ENCODE data around the gene HACE1.
"Not testable (repeated sequence)": the region's sequence is repeated elsewhere in the genome, so short reads cannot be mapped to it uniquely, and the experiment has no call there.

The HACE1 gene

GRCh38 chr6:104847721-104848120 lies 12.0 kb downstream of the HACE1 start:
- H3K27me3 Mint-ChIP-seq, H3K9me3 Mint-ChIP-seq, H3K4me3 Mint-ChIP-seq, H3K27ac Mint-ChIP-seq, H3K4me1 Mint-ChIP-seq: not testable (repeated sequence)
- peaks cover 12% of the 10 kb centered on the region for H3K36me3 Mint-ChIP-seq

GRCh38 chr6:104843229-104843628 lies 16.5 kb downstream of the HACE1 start:
- Mint-ChIP-seq H3K9me3 (no peaks in the 10 kb centered on the region), H3K36me3 (peaks cover 15% of the 10 kb centered on the region)

GRCh38 chr6:104837158-104837557 lies 22.6 kb downstream of the HACE1 start:
- H3K4me1 Mint-ChIP-seq: no peaks in the 10 kb centered on the region
- H3K9me3 Mint-ChIP-seq: no peaks in the 10 kb centered on the region
- H3K36me3 Mint-ChIP-seq: peaks cover 26% of the 10 kb centered on the region
- no peak overlapping the region for H3K27ac Mint-ChIP-seq
- H3K4me3 Mint-ChIP-seq: no peak overlapping the region
- no peaks in the 10 kb centered on the region for H3K27me3 Mint-ChIP-seq

More at GRCh38 chr6:104843229-104843628, 16.5 kb downstream of the HACE1 start:
- Mint-ChIP-seq H3K27me3 (no peaks in the 10 kb centered on the region), H3K4me1 (no peaks in the 10 kb centered on the region), H3K27ac (no peak overlapping the region), H3K4me3 (no peak overlapping the region)

- H3K36me3 Mint-ChIP-seq: peaks cover 28% of the 10 kb centered on the region
- not testable (repeated sequence) for H3K4me3 Mint-ChIP-seq
These were observed 23.2 kb downstream of the HACE1 start for GRCh38 chr6:104836479-104837020.

GRCh38 chr6:104835782-104836181 lies 23.9 kb downstream of the HACE1 start:
- Mint-ChIP-seq H3K4me1 (no peaks in the 10 kb centered on the region), H3K36me3 (peaks cover 32% of the 10 kb centered on the region)

More at GRCh38 chr6:104836479-104837020, 23.2 kb downstream of the HACE1 start:
- H3K27ac Mint-ChIP-seq, H3K4me1 Mint-ChIP-seq, H3K9me3 Mint-ChIP-seq, H3K27me3 Mint-ChIP-seq: not testable (repeated sequence)

GRCh38 chr6:104829183-104829958 lies 30.3 kb downstream of the HACE1 start:
- no peak overlapping the region for H3K27ac Mint-ChIP-seq
- H3K9me3 Mint-ChIP-seq: no peaks in the 10 kb centered on the region
- no peak overlapping the region for H3K4me3 Mint-ChIP-seq
- peaks cover 9% of the 10 kb centered on the region for H3K4me1 Mint-ChIP-seq
- H3K27me3 Mint-ChIP-seq: no peaks in the 10 kb centered on the region
- H3K36me3 Mint-ChIP-seq: peaks cover 12% of the 10 kb centered on the region

More at GRCh38 chr6:104835782-104836181, 23.9 kb downstream of the HACE1 start:
- Mint-ChIP-seq H3K27me3 (no peaks in the 10 kb centered on the region), H3K27ac (no peak overlapping the region), H3K4me3 (no peak overlapping the region), H3K9me3 (no peaks in the 10 kb centered on the region)

GRCh38 chr6:104828478-104828877 lies 31.2 kb downstream of the HACE1 start:
- Mint-ChIP-seq H3K4me3 (no peak overlapping the region), H3K27me3 (no peaks in the 10 kb centered on the region), H3K36me3 (peaks cover 13% of the 10 kb centered on the region), H3K27ac (no peak overlapping the region), H3K9me3 (no peaks in the 10 kb centered on the region), H3K4me1 (peaks cover 9% of the 10 kb centered on the region)

- not testable (repeated sequence) for H3K27me3 Mint-ChIP-seq, H3K9me3 Mint-ChIP-seq, H3K4me3 Mint-ChIP-seq, H3K27ac Mint-ChIP-seq, H3K4me1 Mint-ChIP-seq
- H3K36me3 Mint-ChIP-seq: peaks cover 17% of the 10 kb centered on the region
These were observed 38.9 kb downstream of the HACE1 start for GRCh38 chr6:104820820-104821219.

- no peak overlapping the region for H3K27ac Mint-ChIP-seq
- H3K4me1 Mint-ChIP-seq: no peaks in the 10 kb centered on the region
- H3K4me3 Mint-ChIP-seq: no peak overlapping the region
- peaks cover 27% of the 10 kb centered on the region for H3K36me3 Mint-ChIP-seq
- no peaks in the 10 kb centered on the region for H3K9me3 Mint-ChIP-seq
- no peaks in the 10 kb centered on the region for H3K27me3 Mint-ChIP-seq
These were observed 43.6 kb downstream of the HACE1 start for GRCh38 chr6:104816125-104816524.

- H3K36me3 Mint-ChIP-seq: peaks cover 21% of the 10 kb centered on the region
- no peak overlapping the region for H3K4me3 Mint-ChIP-seq
- no peak overlapping the region for H3K27ac Mint-ChIP-seq
- no peaks in the 10 kb centered on the region for H3K27me3 Mint-ChIP-seq
- no peaks in the 10 kb centered on the region for H3K4me1 Mint-ChIP-seq
- no peaks in the 10 kb centered on the region for H3K9me3 Mint-ChIP-seq
These were observed 45.0 kb downstream of the HACE1 start for GRCh38 chr6:104814743-104815142.

- no peaks in the 10 kb centered on the region for H3K27me3 Mint-ChIP-seq
- H3K36me3 Mint-ChIP-seq: peaks cover 21% of the 10 kb centered on the region
- H3K9me3 Mint-ChIP-seq: no peaks in the 10 kb centered on the region
- H3K27ac Mint-ChIP-seq: no peak overlapping the region
- no peak overlapping the region for H3K4me3 Mint-ChIP-seq
- H3K4me1 Mint-ChIP-seq: no peaks in the 10 kb centered on the region
These were observed 46.2 kb downstream of the HACE1 start for GRCh38 chr6:104813552-104813951.

GRCh38 chr6:104809116-104809515 lies 50.6 kb downstream of the HACE1 start:
- Mint-ChIP-seq H3K4me3 (no peak overlapping the region), H3K27ac (no peak overlapping the region), H3K36me3 (peaks cover 26% of the 10 kb centered on the region), H3K4me1 (no peaks in the 10 kb centered on the region), H3K27me3 (no peaks in the 10 kb centered on the region), H3K9me3 (no peaks in the 10 kb centered on the region)

GRCh38 chr6:104805335-104805734 lies 54.4 kb downstream of the HACE1 start:
- H3K27me3 Mint-ChIP-seq, H3K27ac Mint-ChIP-seq, H3K4me1 Mint-ChIP-seq, H3K9me3 Mint-ChIP-seq, H3K4me3 Mint-ChIP-seq: not testable (repeated sequence)
- peaks cover 37% of the 10 kb centered on the region for H3K36me3 Mint-ChIP-seq

GRCh38 chr6:104799134-104799657 lies 60.5 kb downstream of the HACE1 start:
- Mint-ChIP-seq H3K4me1 (no peaks in the 10 kb centered on the region), H3K27ac (no peak overlapping the region), H3K27me3 (no peaks in the 10 kb centered on the region), H3K36me3 (peaks cover 21% of the 10 kb centered on the region), H3K4me3 (no peak overlapping the region), H3K9me3 (no peaks in the 10 kb centered on the region)

- H3K9me3 Mint-ChIP-seq: no peaks in the 10 kb centered on the region
- no peaks in the 10 kb centered on the region for H3K4me1 Mint-ChIP-seq
- H3K4me3 Mint-ChIP-seq: no peak overlapping the region
- no peaks in the 10 kb centered on the region for H3K27me3 Mint-ChIP-seq
- H3K27ac Mint-ChIP-seq: peak overlapping the region; percentile 30
- peaks cover 8% of the 10 kb centered on the region for H3K36me3 Mint-ChIP-seq
These were observed 63.5 kb downstream of the HACE1 start for GRCh38 chr6:104796031-104796785.

GRCh38 chr6:104795363-104795762 lies 64.4 kb downstream of the HACE1 start:
- no peaks in the 10 kb centered on the region for H3K27me3 Mint-ChIP-seq
- H3K9me3 Mint-ChIP-seq: no peaks in the 10 kb centered on the region
- no peak overlapping the region for H3K27ac Mint-ChIP-seq
- no peak overlapping the region for H3K4me3 Mint-ChIP-seq
- peaks cover 1% of the 10 kb centered on the region for H3K36me3 Mint-ChIP-seq
- H3K4me1 Mint-ChIP-seq: no peaks in the 10 kb centered on the region

Data from activated naive CD4-positive, alpha-beta T cell treated with anti-CD3 and anti-CD28 coated beads, Interleukin-2, amount 50 U/mL, for 24 hours (primary cell).